Measurements from ENCODE around the gene CPE. TPM values are rescaled to one million over a fixed set of nuclear protein-coding genes. Genes with fewer than 3 reads are reported as not detected.

CPE gene
- total RNA-seq, 4 donors from 2014 or later, result 23.6 to 31.3 (median 25.8) TPM

GRCh38 chr4:165426331-165426730 lies 47.5 kb downstream of the CPE start:
- Histone ChIP-seq H3K36me3 (no peaks in the 10 kb centered on the region), H3K4me3 (no peak overlapping the region), H3K9me3 (no peaks in the 10 kb centered on the region), H3K27me3 (no peaks in the 10 kb centered on the region), H3K4me1 (no peaks in the 10 kb centered on the region), H3K27ac (no peak overlapping the region)
- TF ChIP-seq POLR2A (IDR thresholded peaks at IDR 0.05) (no peak), CTCF (IDR thresholded peaks at IDR 0.05) (no peak)
- no peak for DNase-seq

- Histone ChIP-seq H3K27me3 (no peaks in the 10 kb centered on the region), H3K9me3 (no peaks in the 10 kb centered on the region), H3K36me3 (no peaks in the 10 kb centered on the region), H3K27ac (no peak overlapping the region), H3K4me1 (no peaks in the 10 kb centered on the region), H3K4me3 (no peak overlapping the region)
- DNase-seq, result no peak
- TF ChIP-seq POLR2A (IDR thresholded peaks at IDR 0.05), result no peak
- no peak for TF ChIP-seq CTCF (IDR thresholded peaks at IDR 0.05)
Measured at GRCh38 chr4:165426823-165427222, 48.0 kb downstream of the CPE start.

GRCh38 chr4:165428957-165429356 lies 50.1 kb downstream of the CPE start:
- no peaks in the 10 kb centered on the region for H3K9me3 ChIP-seq
- no peaks in the 10 kb centered on the region for H3K4me1 ChIP-seq
- TF ChIP-seq CTCF (IDR thresholded peaks at IDR 0.05), result no peak
- TF ChIP-seq POLR2A (IDR thresholded peaks at IDR 0.05), result no peak
- no peaks in the 10 kb centered on the region for H3K36me3 ChIP-seq
- DNase-seq, result no peak
- no peak overlapping the region for H3K4me3 ChIP-seq
- H3K27me3 ChIP-seq, result no peaks in the 10 kb centered on the region
- H3K27ac ChIP-seq, result no peak overlapping the region

- H3K4me3 ChIP-seq, result no peak overlapping the region
- H3K9me3 ChIP-seq, result no peaks in the 10 kb centered on the region
- no peak for DNase-seq
- H3K4me1 ChIP-seq, result no peaks in the 10 kb centered on the region
- H3K36me3 ChIP-seq, result no peaks in the 10 kb centered on the region
- H3K27ac ChIP-seq, result no peak overlapping the region
- TF ChIP-seq POLR2A (IDR thresholded peaks at IDR 0.05) (no peak), CTCF (IDR thresholded peaks at IDR 0.05) (no peak)
- H3K27me3 ChIP-seq, result no peaks in the 10 kb centered on the region
Measured at GRCh38 chr4:165433529-165433928, 54.7 kb downstream of the CPE start.

- H3K4me3 ChIP-seq, result no peak overlapping the region
- no peak overlapping the region for H3K27ac ChIP-seq
- H3K4me1 ChIP-seq, result no peaks in the 10 kb centered on the region
- TF ChIP-seq CTCF (IDR thresholded peaks at IDR 0.05) (no peak), POLR2A (IDR thresholded peaks at IDR 0.05) (no peak)
- no peak for DNase-seq
- H3K9me3 ChIP-seq, result no peaks in the 10 kb centered on the region
- H3K27me3 ChIP-seq, result no peaks in the 10 kb centered on the region
- no peaks in the 10 kb centered on the region for H3K36me3 ChIP-seq
Measured at GRCh38 chr4:165437691-165438090, 58.9 kb downstream of the CPE start.

GRCh38 chr4:165439344-165439743 lies 60.5 kb downstream of the CPE start:
- Histone ChIP-seq H3K27me3 (no peaks in the 10 kb centered on the region), H3K27ac (no peak overlapping the region), H3K9me3 (no peaks in the 10 kb centered on the region), H3K4me3 (no peak overlapping the region), H3K36me3 (no peaks in the 10 kb centered on the region), H3K4me1 (no peaks in the 10 kb centered on the region)
- no peak for DNase-seq
- TF ChIP-seq POLR2A (IDR thresholded peaks at IDR 0.05) (no peak), CTCF (IDR thresholded peaks at IDR 0.05) (no peak)
